GM23338 (cell line): ENCODE results near the gene LSM14B. TPM values are rescaled to one million over a fixed set of nuclear protein-coding genes. Genes with fewer than 3 reads are reported as not detected.

Source experiments
- ATAC-seq: fragments of 200-7000 bp; cut with Tn5 transposase; 3 replicates; pipeline ENCODE4 v1.9.1; 2020
- DNase-seq: peaks from one replicate; pipeline ENCODE4 v3.0.0-alpha.2; 2015; ENCODE audit warnings: low spot score
- H2AFZ ChIP-seq: fragments of 200-600 bp; sonication (generic); 2 replicates; pipeline ENCODE4 v1.8.0; 2016; ENCODE audit warnings: antibody characterized with exemption, mild to moderate bottlenecking, moderate library complexity
- H3F3A ChIP-seq: fragments of 200-600 bp; sonication (generic); replicated peaks from 2 replicates; pipeline ENCODE4 v1.8.0; 2017; ENCODE audit warnings: antibody characterized with exemption, mixed run types, low read depth
- H3K27ac ChIP-seq: fragments of 200-600 bp; sonication (generic); 2 replicates; pipeline ENCODE4 v1.6.1; 2016; ENCODE audit warnings: low read depth
- H3K27me3 ChIP-seq: fragments of 200-600 bp; sonication (generic); 2 replicates; pipeline ENCODE4 v1.8.0; 2016; ENCODE audit warnings: mild to moderate bottlenecking, mixed run types, moderate library complexity; ENCODE audit not compliant: insufficient read depth
- H3K36me3 ChIP-seq: fragments of 200-600 bp; sonication (generic); 2 replicates; pipeline ENCODE4 v1.8.0; 2016; ENCODE audit warnings: mild to moderate bottlenecking; ENCODE audit not compliant: insufficient read depth
- H3K4me1 ChIP-seq: fragments of 200-600 bp; sonication (generic); 2 replicates; pipeline ENCODE4 v1.8.0; 2016; ENCODE audit warnings: mild to moderate bottlenecking, moderate library complexity; ENCODE audit not compliant: insufficient read depth
- H3K4me2 ChIP-seq: fragments of 200-600 bp; sonication (generic); 2 replicates; pipeline ENCODE4 v1.7.1; 2017; ENCODE audit warnings: mixed run types
- H3K4me3 ChIP-seq: fragments of 200-600 bp; sonication (generic); 2 replicates; pipeline ENCODE4 v1.6.1; 2016; ENCODE audit warnings: mixed run types
- H3K79me2 ChIP-seq: fragments of 200-600 bp; sonication (generic); replicated peaks from 2 replicates; pipeline ENCODE4 v1.8.0; 2017; ENCODE audit warnings: mild to moderate bottlenecking; ENCODE audit not compliant: insufficient read depth
- H3K9me2 ChIP-seq: fragments of 200-600 bp; sonication (generic); 2 replicates; pipeline ENCODE4 v1.8.0; 2017; ENCODE audit not compliant: insufficient read depth
- H4K20me1 ChIP-seq: fragments of 200-600 bp; sonication (generic); replicated peaks from 2 replicates; pipeline ENCODE4 v1.8.0; 2017; ENCODE audit warnings: mild to moderate bottlenecking; ENCODE audit not compliant: insufficient read depth
- H3K27ac Mint-ChIP-seq: 2 replicates; pipeline ENCODE4 v1.8.0; 2020; ENCODE audit warnings: inconsistent platforms, mild to moderate bottlenecking, moderate library complexity, mixed read lengths
- H3K27me3 Mint-ChIP-seq: 3 replicates; pipeline ENCODE4 v1.8.0; 2022; ENCODE audit warnings: low read depth, mild to moderate bottlenecking, moderate library complexity, mixed read lengths, inconsistent platforms; ENCODE audit not compliant: insufficient read depth, poor library complexity
- H3K36me3 Mint-ChIP-seq: 3 replicates; pipeline ENCODE4 v1.8.0; 2021; ENCODE audit warnings: low read depth, mild to moderate bottlenecking, inconsistent platforms, moderate library complexity, mixed read lengths
- H3K4me1 Mint-ChIP-seq: 3 replicates; pipeline ENCODE4 v1.8.0; 2020; ENCODE audit warnings: mild to moderate bottlenecking, inconsistent platforms, mixed read lengths
- H3K4me3 Mint-ChIP-seq: 3 replicates; pipeline ENCODE4 v1.8.0; 2021; ENCODE audit warnings: moderate library complexity, mild to moderate bottlenecking, inconsistent platforms, mixed read lengths
- H3K9me3 Mint-ChIP-seq: 3 replicates; pipeline ENCODE4 v1.8.0; 2020; ENCODE audit warnings: moderate library complexity, mild to moderate bottlenecking, inconsistent platforms, mixed read lengths
- EZH2 ChIP-seq: fragments of 200-600 bp; sonication (generic); IDR thresholded peaks from one replicate; pipeline ENCODE4 v1.8.0; 2017; ENCODE audit warnings: antibody characterized with exemption, mild to moderate bottlenecking, low read depth; ENCODE audit not compliant: unreplicated experiment
- EZH2phosphoT487 ChIP-seq: fragments of 200-600 bp; sonication (generic); IDR thresholded peaks from one replicate; pipeline ENCODE4 v1.8.1; 2018; ENCODE audit warnings: antibody characterized with exemption; ENCODE audit not compliant: unreplicated experiment
- JUNB ChIP-seq: IDR thresholded peaks from one replicate; pipeline ENCODE4 v1.6.1; 2016; ENCODE audit warnings: antibody characterized with exemption; ENCODE audit not compliant: unreplicated experiment
- NANOG ChIP-seq: IDR thresholded peaks from 2 replicates; pipeline ENCODE4 v1.6.1; 2016; ENCODE audit warnings: antibody characterized with exemption, borderline replicate concordance
- POLR2AphosphoS5 ChIP-seq: IDR thresholded peaks from 2 replicates; pipeline ENCODE4 v1.6.1; 2016; ENCODE audit warnings: antibody characterized with exemption, low read depth
- STAT1 ChIP-seq: IDR thresholded peaks from one replicate; pipeline ENCODE4 v1.6.1; 2016; ENCODE audit warnings: antibody characterized with exemption; ENCODE audit not compliant: unreplicated experiment
- ZNF114 ChIP-seq: fragments of 250-450 bp; sonication (Bioruptor Pico); IDR thresholded peaks from 2 replicates; pipeline ENCODE4 v1.5.0; 2020; ENCODE audit warnings: mild to moderate bottlenecking, moderate library complexity
- ZNF331 ChIP-seq: fragments of 250-450 bp; sonication (Bioruptor Pico); IDR thresholded peaks from 2 replicates; pipeline ENCODE4 v1.5.0; 2020; ENCODE audit warnings: low read depth, mild to moderate bottlenecking, moderate library complexity
- polyA plus RNA-seq: library from polyadenylated mRNA; unstranded; fragments of >200 nt; fragmentation: Nextera tagmentation; extraction: Ambion mirVana; gene quantifications from 2 replicates; pipeline ENCODE4 v1.2.1, GENCODE V29; 2016
- total RNA-seq: library from RNA; depleted of rRNA; stranded (reverse); fragments of >200 nt; shearing (Covaris generic); gene quantifications from 2 replicates; pipeline ENCODE4 v1.2.3, GENCODE V29; 2014
- TF ChIP-seq, protein P1 (sequence below): IDR thresholded peaks from 2 replicates; pipeline ENCODE4 v1.6.1; 2016; ENCODE audit warnings: antibody characterized with exemption
- TF ChIP-seq, protein P2 (sequence below), 2 experiments: fragments of 200-600 bp in 1 of 2; sonication (generic) in 1 of 2; conservative IDR thresholded peaks; 2 replicates each; pipeline versions ENCODE4 v1.5.1 to v1.6.1; 2016 to 2017; ENCODE audit warnings: antibody characterized with exemption in 2 of 2, low read depth in 2 of 2, mild to moderate bottlenecking in 2 of 2, moderate library complexity in 1 of 2
- TF ChIP-seq, protein P3 (sequence below): fragments of 250-450 bp; sonication (Bioruptor Pico); IDR thresholded peaks from 2 replicates; pipeline ENCODE4 v1.5.0; 2020; ENCODE audit warnings: mild to moderate bottlenecking, moderate library complexity

Gene LSM14B
- total and polyA plus RNA-seq, 2 experiments from 2014 or later, result 9.6 to 55.7 TPM

DNA sequence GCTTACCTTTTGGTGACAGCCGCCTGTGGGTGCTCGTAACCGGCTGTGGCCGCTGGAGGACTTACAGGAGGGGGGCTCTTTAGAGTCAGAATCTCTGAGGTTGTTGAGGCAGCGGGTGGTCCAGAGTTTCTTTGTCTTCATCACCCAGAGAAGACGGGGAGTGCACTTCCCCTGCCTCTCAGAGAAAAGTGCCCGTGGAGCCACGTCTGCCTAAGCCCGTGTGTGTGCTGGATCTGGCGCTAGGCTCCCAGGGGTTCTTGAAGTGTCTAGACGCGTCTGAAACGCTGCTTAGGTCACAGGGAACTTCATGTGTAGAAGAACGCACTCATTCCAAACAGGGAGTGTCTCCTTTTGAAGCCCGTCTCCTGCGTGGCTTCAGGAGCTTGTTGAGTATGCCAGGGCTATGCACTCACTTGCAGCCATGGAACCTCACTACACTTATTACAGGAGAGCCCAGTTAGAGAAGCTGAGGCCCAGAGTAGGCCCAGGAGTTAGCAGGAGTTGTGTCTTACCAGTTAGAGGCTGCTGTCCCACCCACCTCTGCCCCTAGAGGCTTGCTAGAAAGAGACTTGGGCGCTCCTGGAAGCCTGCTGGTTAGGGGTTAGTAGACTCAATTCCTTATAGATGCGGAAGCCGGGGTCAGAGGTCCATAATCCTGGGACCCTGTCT lies 1.3 kb downstream of the LSM14B start (continued):
- TF ChIP-seq ZNF331 (CRISPR knock-in tag) (no peak), ZNF114 (CRISPR knock-in tag) (no peak), POLR2AphosphoS5 (no peak), JUNB (no peak), EZH2 (no peak), EZH2phosphoT487 (no peak)
- TF ChIP-seq, protein P1, sequence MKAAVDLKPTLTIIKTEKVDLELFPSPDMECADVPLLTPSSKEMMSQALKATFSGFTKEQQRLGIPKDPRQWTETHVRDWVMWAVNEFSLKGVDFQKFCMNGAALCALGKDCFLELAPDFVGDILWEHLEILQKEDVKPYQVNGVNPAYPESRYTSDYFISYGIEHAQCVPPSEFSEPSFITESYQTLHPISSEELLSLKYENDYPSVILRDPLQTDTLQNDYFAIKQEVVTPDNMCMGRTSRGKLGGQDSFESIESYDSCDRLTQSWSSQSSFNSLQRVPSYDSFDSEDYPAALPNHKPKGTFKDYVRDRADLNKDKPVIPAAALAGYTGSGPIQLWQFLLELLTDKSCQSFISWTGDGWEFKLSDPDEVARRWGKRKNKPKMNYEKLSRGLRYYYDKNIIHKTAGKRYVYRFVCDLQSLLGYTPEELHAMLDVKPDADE, result no peak

DNA sequence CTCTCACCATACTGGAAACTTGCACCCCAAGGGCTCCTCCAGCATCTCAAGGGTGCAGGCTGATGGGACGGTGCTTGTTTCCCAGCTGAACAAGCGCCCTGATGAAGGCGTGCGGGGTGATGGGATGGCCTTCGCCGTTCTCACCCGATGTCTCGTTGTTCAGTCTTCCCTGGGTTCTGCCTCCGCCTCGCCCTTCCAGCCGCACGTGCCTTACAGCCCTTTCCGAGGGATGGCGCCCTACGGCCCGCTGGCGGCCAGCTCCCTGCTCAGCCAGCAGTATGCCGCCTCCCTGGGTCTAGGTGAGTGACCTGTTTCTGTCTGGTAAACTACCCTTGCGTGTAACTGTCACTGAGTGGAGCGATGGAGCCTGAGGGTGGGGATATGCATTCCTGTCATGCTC lies 3.9 kb downstream of the LSM14B start:
- Histone ChIP-seq H3K79me2 (peaks cover 60% of the 10 kb centered on the region), H3F3A (peaks cover 11% of the 10 kb centered on the region), H3K27ac (no peak overlapping the region), H3K4me2 (no peak overlapping the region), H3K27me3 (no peaks in the 10 kb centered on the region), H3K4me1 (peaks cover 11% of the 10 kb centered on the region; the same call in 1 of the 2 replicates), H2AFZ (no peak overlapping the region), H3K36me3 (peaks cover 64% of the 10 kb centered on the region), H4K20me1 (peaks cover 46% of the 10 kb centered on the region), H3K9me2 (no peaks in the 10 kb centered on the region), H3K4me3 (no peak overlapping the region)
- H3K27me3 Mint-ChIP-seq, result peaks cover 12% of the 10 kb centered on the region
- H3K4me1 Mint-ChIP-seq, result peaks cover 14% of the 10 kb centered on the region
- H3K27ac Mint-ChIP-seq, result no peak overlapping the region
- DNase-seq (no peak), ATAC-seq (no peak)
- H3K9me3 Mint-ChIP-seq, result no peaks in the 10 kb centered on the region
- H3K4me3 Mint-ChIP-seq, result no peak overlapping the region
- peaks cover 77% of the 10 kb centered on the region for H3K36me3 Mint-ChIP-seq
- TF ChIP-seq, protein P2, sequence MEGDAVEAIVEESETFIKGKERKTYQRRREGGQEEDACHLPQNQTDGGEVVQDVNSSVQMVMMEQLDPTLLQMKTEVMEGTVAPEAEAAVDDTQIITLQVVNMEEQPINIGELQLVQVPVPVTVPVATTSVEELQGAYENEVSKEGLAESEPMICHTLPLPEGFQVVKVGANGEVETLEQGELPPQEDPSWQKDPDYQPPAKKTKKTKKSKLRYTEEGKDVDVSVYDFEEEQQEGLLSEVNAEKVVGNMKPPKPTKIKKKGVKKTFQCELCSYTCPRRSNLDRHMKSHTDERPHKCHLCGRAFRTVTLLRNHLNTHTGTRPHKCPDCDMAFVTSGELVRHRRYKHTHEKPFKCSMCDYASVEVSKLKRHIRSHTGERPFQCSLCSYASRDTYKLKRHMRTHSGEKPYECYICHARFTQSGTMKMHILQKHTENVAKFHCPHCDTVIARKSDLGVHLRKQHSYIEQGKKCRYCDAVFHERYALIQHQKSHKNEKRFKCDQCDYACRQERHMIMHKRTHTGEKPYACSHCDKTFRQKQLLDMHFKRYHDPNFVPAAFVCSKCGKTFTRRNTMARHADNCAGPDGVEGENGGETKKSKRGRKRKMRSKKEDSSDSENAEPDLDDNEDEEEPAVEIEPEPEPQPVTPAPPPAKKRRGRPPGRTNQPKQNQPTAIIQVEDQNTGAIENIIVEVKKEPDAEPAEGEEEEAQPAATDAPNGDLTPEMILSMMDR (conservative IDR thresholded peaks at IDR 0.05; ENCODE audit: low read depth in 2 of 2), result no peak
- TF ChIP-seq NANOG (no peak), POLR2AphosphoS5 (no peak), JUNB (no peak), EZH2 (no peak), STAT1 (no peak), ZNF114 (CRISPR knock-in tag) (no peak)
- TF ChIP-seq, protein P3, sequence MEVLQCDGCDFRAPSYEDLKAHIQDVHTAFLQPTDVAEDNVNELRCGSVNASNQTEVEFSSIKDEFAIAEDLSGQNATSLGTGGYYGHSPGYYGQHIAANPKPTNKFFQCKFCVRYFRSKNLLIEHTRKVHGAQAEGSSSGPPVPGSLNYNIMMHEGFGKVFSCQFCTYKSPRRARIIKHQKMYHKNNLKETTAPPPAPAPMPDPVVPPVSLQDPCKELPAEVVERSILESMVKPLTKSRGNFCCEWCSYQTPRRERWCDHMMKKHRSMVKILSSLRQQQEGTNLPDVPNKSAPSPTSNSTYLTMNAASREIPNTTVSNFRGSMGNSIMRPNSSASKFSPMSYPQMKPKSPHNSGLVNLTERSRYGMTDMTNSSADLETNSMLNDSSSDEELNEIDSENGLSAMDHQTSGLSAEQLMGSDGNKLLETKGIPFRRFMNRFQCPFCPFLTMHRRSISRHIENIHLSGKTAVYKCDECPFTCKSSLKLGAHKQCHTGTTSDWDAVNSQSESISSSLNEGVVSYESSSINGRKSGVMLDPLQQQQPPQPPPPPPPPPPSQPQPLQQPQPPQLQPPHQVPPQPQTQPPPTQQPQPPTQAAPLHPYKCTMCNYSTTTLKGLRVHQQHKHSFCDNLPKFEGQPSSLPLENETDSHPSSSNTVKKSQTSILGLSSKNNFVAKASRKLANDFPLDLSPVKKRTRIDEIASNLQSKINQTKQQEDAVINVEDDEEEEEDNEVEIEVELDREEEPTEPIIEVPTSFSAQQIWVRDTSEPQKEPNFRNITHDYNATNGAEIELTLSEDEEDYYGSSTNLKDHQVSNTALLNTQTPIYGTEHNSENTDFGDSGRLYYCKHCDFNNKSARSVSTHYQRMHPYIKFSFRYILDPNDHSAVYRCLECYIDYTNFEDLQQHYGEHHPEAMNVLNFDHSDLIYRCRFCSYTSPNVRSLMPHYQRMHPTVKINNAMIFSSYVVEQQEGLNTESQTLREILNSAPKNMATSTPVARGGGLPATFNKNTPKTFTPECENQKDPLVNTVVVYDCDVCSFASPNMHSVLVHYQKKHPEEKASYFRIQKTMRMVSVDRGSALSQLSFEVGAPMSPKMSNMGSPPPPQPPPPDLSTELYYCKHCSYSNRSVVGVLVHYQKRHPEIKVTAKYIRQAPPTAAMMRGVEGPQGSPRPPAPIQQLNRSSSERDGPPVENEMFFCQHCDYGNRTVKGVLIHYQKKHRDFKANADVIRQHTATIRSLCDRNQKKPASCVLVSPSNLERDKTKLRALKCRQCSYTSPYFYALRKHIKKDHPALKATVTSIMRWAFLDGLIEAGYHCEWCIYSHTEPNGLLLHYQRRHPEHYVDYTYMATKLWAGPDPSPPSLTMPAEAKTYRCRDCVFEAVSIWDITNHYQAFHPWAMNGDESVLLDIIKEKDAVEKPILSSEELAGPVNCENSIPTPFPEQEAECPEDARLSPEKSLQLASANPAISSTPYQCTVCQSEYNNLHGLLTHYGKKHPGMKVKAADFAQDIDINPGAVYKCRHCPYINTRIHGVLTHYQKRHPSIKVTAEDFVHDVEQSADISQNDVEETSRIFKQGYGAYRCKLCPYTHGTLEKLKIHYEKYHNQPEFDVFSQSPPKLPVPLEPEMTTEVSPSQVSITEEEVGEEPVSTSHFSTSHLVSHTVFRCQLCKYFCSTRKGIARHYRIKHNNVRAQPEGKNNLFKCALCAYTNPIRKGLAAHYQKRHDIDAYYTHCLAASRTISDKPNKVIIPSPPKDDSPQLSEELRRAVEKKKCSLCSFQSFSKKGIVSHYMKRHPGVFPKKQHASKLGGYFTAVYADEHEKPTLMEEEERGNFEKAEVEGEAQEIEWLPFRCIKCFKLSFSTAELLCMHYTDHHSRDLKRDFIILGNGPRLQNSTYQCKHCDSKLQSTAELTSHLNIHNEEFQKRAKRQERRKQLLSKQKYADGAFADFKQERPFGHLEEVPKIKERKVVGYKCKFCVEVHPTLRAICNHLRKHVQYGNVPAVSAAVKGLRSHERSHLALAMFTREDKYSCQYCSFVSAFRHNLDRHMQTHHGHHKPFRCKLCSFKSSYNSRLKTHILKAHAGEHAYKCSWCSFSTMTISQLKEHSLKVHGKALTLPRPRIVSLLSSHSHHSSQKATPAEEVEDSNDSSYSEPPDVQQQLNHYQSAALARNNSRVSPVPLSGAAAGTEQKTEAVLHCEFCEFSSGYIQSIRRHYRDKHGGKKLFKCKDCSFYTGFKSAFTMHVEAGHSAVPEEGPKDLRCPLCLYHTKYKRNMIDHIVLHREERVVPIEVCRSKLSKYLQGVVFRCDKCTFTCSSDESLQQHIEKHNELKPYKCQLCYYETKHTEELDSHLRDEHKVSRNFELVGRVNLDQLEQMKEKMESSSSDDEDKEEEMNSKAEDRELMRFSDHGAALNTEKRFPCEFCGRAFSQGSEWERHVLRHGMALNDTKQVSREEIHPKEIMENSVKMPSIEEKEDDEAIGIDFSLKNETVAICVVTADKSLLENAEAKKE (CRISPR knock-in tag), result no peak
- TF ChIP-seq, protein P1, result no peak
